Cardiac fibroblast (primary cell): ENCODE measurements around the gene SUZ12.

ENCODE experiments used
- DNase-seq, 2 donors: peaks; one replicate each; pipeline versions ENCODE4 v3.0.0 to v3.0.0-alpha.2; 2010; ENCODE audit warnings: low read depth in 2 of 2
- H3K4me3 ChIP-seq, 2 donors: replicated peaks in 1 of 2; 1 replicate in 1 of 2; 2 replicates in 1 of 2; pipeline ENCODE4 v1.5.1; 2011; ENCODE audit warnings: low read depth in 2 of 2, low read length in 2 of 2, mild to moderate bottlenecking in 2 of 2, moderate library complexity in 1 of 2
- TF ChIP-seq, protein P1 (sequence below): IDR thresholded peaks from one replicate; pipeline ENCODE4 v1.5.1; 2011; ENCODE audit warnings: low read depth, mild to moderate bottlenecking, low read length, inconsistent platforms

The SUZ12 gene

GRCh38 chr17:31997005-31997404 lies 60.2 kb downstream of the SUZ12 start:
- DNase-seq, result no peak
- TF ChIP-seq, protein P1, sequence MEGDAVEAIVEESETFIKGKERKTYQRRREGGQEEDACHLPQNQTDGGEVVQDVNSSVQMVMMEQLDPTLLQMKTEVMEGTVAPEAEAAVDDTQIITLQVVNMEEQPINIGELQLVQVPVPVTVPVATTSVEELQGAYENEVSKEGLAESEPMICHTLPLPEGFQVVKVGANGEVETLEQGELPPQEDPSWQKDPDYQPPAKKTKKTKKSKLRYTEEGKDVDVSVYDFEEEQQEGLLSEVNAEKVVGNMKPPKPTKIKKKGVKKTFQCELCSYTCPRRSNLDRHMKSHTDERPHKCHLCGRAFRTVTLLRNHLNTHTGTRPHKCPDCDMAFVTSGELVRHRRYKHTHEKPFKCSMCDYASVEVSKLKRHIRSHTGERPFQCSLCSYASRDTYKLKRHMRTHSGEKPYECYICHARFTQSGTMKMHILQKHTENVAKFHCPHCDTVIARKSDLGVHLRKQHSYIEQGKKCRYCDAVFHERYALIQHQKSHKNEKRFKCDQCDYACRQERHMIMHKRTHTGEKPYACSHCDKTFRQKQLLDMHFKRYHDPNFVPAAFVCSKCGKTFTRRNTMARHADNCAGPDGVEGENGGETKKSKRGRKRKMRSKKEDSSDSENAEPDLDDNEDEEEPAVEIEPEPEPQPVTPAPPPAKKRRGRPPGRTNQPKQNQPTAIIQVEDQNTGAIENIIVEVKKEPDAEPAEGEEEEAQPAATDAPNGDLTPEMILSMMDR, result no peak
- H3K4me3 ChIP-seq, result no peak overlapping the region

DNA sequence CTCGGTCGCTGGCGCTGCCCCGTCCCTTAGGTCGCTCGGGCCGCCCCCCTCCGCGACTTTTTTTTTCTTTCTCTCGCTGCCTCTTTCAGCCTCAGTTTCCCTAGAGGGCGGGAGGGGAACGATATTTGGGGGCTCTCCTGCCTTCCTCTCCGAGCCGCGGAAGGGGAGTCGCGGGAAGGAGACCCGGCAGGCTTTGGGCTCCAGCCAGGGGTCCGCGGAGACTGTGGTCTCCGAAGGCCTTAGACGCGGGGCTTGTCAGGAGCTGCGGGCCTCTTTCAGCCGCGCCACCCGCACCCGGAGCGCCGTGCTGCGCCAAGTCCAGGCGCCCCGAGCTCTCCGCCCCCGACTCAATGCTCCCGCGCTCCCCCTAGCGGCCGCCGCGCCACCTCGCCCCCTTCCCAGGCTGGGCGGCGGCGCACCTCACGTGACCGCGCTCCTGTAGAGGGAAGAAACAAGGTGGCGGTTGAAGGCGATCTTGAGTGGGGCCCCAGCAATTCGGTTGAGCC lies 70.2 kb downstream of the SUZ12 start, which contains the start of gene LRRC37B:
LRRC37B (plus strand) TSS at position 427 of the 506 bp plus-strand sequence. CDS start 14,010 bp downstream, outside the sequence.
- H3K4me3 ChIP-seq, result peak within 1 kb of the TSS; percentile 89 to 97
- TF ChIP-seq, protein P1, result peak; percentile 49
- DNase-seq, result peak; percentile 80

DNA sequence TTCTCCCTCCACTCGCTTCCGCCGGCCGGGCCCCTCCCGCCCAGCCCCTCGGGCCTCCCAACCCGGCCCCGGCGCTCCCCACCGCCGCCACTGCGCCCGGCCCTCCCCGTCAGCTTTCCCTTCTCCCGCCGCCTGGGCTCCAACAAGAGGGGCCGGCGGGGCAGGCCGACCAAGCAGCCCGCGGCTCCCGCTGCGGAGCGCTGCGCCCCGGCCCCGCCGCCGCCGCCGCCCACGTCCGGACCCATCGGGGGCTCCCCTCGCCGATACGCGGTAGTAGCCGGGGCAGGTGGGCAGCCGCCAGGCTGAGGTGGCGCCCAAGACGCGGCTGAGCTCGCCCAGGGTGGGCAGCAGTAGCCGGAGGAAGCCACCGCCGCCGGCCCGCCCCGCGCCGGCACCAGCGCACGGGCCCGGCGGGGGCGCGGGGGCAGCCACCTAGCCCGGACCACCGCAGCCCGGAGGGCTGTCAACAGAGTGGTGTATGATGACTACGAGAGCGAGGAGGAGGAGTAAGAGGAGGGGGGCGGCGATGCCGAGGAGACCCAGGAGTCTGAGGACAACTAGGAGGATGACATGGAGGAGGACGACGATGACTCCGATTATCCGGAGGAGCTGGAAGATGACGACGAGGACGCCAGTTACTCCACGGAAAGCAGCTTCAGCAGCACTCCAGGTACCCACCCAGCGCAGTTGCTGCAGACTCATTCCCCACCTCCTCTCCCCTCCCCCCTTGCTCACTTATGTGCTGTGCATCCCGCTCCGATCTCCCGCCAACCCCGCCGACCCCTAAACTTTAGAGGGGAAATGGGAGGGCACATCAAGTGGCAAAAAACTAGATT lies 70.9 kb downstream of the SUZ12 start:
- TF ChIP-seq, protein P1, result no peak
- peak; percentile 26 to 33 for DNase-seq

DNA sequence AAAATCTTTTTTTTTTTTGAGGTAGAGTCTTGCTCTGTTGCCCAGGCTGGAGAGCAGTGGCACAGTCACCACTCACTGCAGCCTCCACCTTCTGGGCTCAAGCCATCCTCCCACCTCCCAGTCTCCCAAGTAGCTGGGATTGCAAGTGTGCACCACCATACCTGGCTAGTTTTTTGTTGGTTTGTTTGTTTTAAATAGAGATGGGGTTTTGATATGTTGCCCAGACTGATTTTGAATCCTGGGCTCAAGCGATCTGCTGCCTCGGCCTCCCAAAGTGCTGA lies 72.4 kb downstream of the SUZ12 start:
- no peak overlapping the region for H3K4me3 ChIP-seq
- DNase-seq, result no peak
- TF ChIP-seq, protein P1, result no peak

More for the DNA sequence above, 70.9 kb downstream of the SUZ12 start:
- peak overlapping the region; percentile 89 to 97 for H3K4me3 ChIP-seq

DNA sequence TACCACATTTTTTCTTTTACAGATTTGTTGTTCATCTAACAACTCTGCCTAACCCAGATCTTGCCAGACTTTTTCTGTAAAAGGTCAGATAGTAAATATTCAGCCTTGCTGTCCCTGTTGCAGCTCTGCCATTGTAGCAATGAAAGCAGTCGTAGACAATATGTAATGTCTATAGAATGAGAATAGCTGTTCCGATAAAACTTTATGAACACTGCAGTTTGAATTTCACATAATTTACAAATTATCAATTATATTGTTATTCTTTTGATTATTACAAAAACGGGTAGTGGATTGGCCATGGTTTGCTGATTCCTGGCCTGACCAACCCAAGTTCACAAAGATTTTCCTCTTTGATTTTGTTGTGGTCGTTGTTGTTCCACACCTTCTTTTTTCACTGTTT lies 73.3 kb downstream of the SUZ12 start:
- DNase-seq, result no peak
- TF ChIP-seq, protein P1, result no peak

DNA sequence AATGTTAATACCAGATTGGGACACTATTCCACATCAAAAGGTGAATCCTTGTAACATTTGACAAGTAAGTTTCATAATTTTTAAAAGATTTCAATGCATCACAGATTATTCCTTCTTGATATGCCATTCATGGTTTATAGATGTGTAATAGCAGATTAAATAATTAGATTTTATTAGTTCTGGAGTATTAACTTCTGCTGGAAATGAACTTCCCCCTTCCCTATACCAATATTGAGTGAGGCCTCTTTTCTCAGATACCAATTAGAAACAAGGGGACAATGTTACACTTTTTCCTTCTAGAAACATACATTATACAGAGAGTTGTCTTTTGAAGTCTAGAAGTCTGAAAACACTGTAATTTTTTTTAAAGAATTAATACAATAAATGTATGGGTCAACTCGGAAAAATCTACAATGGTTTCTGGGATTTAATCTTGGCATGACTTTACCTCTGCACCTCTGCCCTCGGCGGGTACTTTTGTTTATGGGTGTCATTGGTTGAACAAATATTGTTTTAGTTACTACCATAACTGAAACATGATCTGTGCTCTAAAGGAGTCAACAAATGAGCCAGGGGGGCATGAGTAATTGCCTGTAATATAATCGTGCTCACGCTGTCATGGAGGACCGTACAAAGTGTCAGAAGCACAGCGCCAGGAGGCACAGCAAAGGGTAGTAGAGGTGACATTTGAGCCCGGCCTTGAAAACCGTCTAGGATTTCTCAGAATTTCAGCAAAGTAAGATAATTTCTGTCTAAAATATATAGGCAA lies 78.6 kb downstream of the SUZ12 start:
- H3K4me3 ChIP-seq, result no peak overlapping the region
- TF ChIP-seq, protein P1, result no peak
- DNase-seq, result peak in 1 of 2 donors; percentile 28

More for the DNA sequence above, 73.3 kb downstream of the SUZ12 start:
- H3K4me3 ChIP-seq, result no peak overlapping the region
